H1 (cell line): Measurements from ENCODE around the gene GATA5. TPM values are rescaled to one million over a fixed set of nuclear protein-coding genes. Genes with fewer than 3 reads are reported as not detected.

ENCODE experiments used
- CTCF ChIA-PET: fragments of 300-600 bp; sonication (Branson Sonifier 250); formaldehyde crosslinking; loops from one replicate; lab custom pipeline; 2021; ENCODE audit not compliant: partially characterized antibody; lab: Charles Lee
- POLR2A ChIA-PET: fragments of 300-600 bp; sonication (Branson Sonifier 250); formaldehyde crosslinking; loops from one replicate; lab custom pipeline; 2021; ENCODE audit warnings: inconsistent platforms; ENCODE audit not compliant: partially characterized antibody; lab: Charles Lee
- DNase-seq, 2 experiments: peaks; one replicate each; pipeline versions ENCODE4 v3.0.0 to v3.0.0-alpha.2; 2010 to 2022; ENCODE audit warnings: low spot score in 2 of 2, low read depth in 1 of 2, mixed read lengths in 1 of 2
- FAIRE-seq: peaks from 2 replicates; lab custom pipeline; 2011; peaks lifted over from hg19 to GRCh38; lab: Jason Lieb, UNC
- H2AFZ ChIP-seq: 2 replicates; pipeline ENCODE4 v1.8.1; 2012; ENCODE audit warnings: low read length, inconsistent platforms
- H2AK5ac ChIP-seq: 2 replicates; pipeline ENCODE4 v1.6.1; 2013; ENCODE audit warnings: low read depth, low read length
- H2BK120ac ChIP-seq: replicated peaks from 2 replicates; pipeline ENCODE3; 2013; ENCODE audit warnings: low read depth, low read length, inconsistent platforms
- H2BK12ac ChIP-seq: 2 replicates; pipeline ENCODE4 v1.6.1; 2013; ENCODE audit warnings: low read depth, low read length
- H2BK15ac ChIP-seq: 2 replicates; pipeline ENCODE4 v1.6.1; 2013; ENCODE audit warnings: low read length
- H2BK20ac ChIP-seq: 2 replicates; pipeline ENCODE4 v1.6.1; 2013; ENCODE audit warnings: low read length
- H2BK5ac ChIP-seq: 2 replicates; pipeline ENCODE4 v1.6.1; 2013; ENCODE audit warnings: low read depth, low read length
- H3K14ac ChIP-seq: 2 replicates; pipeline ENCODE4 v1.6.1; 2013; ENCODE audit warnings: inconsistent platforms; ENCODE audit not compliant: insufficient read length
- H3K18ac ChIP-seq: 2 replicates; pipeline ENCODE4 v1.6.1; 2013; ENCODE audit warnings: low read length; ENCODE audit errors: extremely low read depth
- H3K23ac ChIP-seq: 2 replicates; pipeline ENCODE4 v1.6.1; 2013; ENCODE audit warnings: inconsistent platforms; ENCODE audit not compliant: insufficient read length
- H3K23me2 ChIP-seq: 2 replicates; pipeline ENCODE4 v1.6.1; 2013; ENCODE audit warnings: low read depth, low read length
- H3K27ac ChIP-seq: 2 replicates; pipeline ENCODE4 v1.6.1; 2011; ENCODE audit warnings: low read depth, low read length, inconsistent platforms
- H3K27me3 ChIP-seq, 4 experiments: replicated peaks in 1 of 4; 1 replicate in 1 of 4; 2 replicates in 3 of 4; pipeline versions ENCODE4 v1.6.1 to v1.8.1; 2011 to 2013; ENCODE audit warnings: low read length in 3 of 4, mild to moderate bottlenecking in 3 of 4, inconsistent platforms in 2 of 4, mixed read lengths in 2 of 4, moderate library complexity in 1 of 4; ENCODE audit not compliant: control insufficient read depth in 3 of 4, insufficient read depth in 3 of 4; ENCODE audit errors: extremely low read depth in 1 of 4
- H3K36me3 ChIP-seq, 4 experiments: 2 replicates each; pipeline versions ENCODE4 v1.6.1 to v1.8.1; 2011 to 2013; ENCODE audit warnings: mild to moderate bottlenecking in 4 of 4, low read length in 3 of 4, moderate library complexity in 2 of 4, control low read depth in 1 of 4, inconsistent platforms in 1 of 4; ENCODE audit not compliant: insufficient read depth in 4 of 4, control insufficient read depth in 2 of 4
- H3K4ac ChIP-seq: replicated peaks from 2 replicates; pipeline ENCODE3; 2013; ENCODE audit warnings: low read length, low read depth, mixed read lengths, inconsistent platforms; ENCODE audit not compliant: insufficient read length
- H3K4me1 ChIP-seq, 4 experiments: replicated peaks in 1 of 4; 1 replicate in 1 of 4; 2 replicates in 3 of 4; pipeline versions ENCODE4 v1.6.1 to v1.8.1; 2011 to 2013; ENCODE audit warnings: low read length in 3 of 4, inconsistent platforms in 2 of 4, mixed read lengths in 1 of 4; ENCODE audit not compliant: insufficient read depth in 4 of 4, control insufficient read depth in 3 of 4
- H3K4me2 ChIP-seq, 2 experiments: 2 replicates each; pipeline versions ENCODE4 v1.6.1 to v1.8.1; 2011 to 2013; ENCODE audit warnings: low read depth in 2 of 2, low read length in 2 of 2, control low read depth in 1 of 2, inconsistent platforms in 1 of 2, mild to moderate bottlenecking in 1 of 2; ENCODE audit not compliant: insufficient read depth in 1 of 2
- H3K4me3 ChIP-seq, 4 experiments: fragments of 200-600, 300-600 bp in 1 of 4; sonication (generic), shearing (Covaris generic), sonication (Bioruptor Twin) in 1 of 4; 2 replicates each; pipeline versions ENCODE4 v1.5.1 to v1.8.1; 2011 to 2016; ENCODE audit warnings: low read length in 4 of 4, low read depth in 3 of 4, control low read depth in 2 of 4, inconsistent platforms in 2 of 4, mild to moderate bottlenecking in 2 of 4, mixed read lengths in 1 of 4, moderate library complexity in 1 of 4; ENCODE audit not compliant: insufficient read depth in 2 of 4; ENCODE audit errors: extremely low read depth in 1 of 4
- H3K56ac ChIP-seq: replicated peaks from 2 replicates; pipeline ENCODE3; 2013; ENCODE audit warnings: low read depth, mild to moderate bottlenecking, mixed read lengths, low read length, inconsistent platforms; ENCODE audit not compliant: insufficient read length
- H3K79me1 ChIP-seq: 2 replicates; pipeline ENCODE4 v1.6.1; 2013; ENCODE audit warnings: low read depth, low read length, control low read depth
- H3K79me2 ChIP-seq, 2 experiments: 2 replicates each; pipeline versions ENCODE4 v1.6.1 to v1.8.1; 2012 to 2013; ENCODE audit warnings: low read length in 2 of 2, mild to moderate bottlenecking in 2 of 2, inconsistent platforms in 1 of 2; ENCODE audit not compliant: insufficient read depth in 2 of 2, control insufficient read depth in 1 of 2
- H3K9ac ChIP-seq, 4 experiments: replicated peaks in 1 of 4; 1 replicate in 1 of 4; 2 replicates in 3 of 4; pipeline versions ENCODE4 v1.6.1 to v1.8.1; 2011 to 2013; ENCODE audit warnings: low read depth in 3 of 4, low read length in 3 of 4, control low read depth in 2 of 4, mild to moderate bottlenecking in 2 of 4, moderate library complexity in 2 of 4, inconsistent platforms in 1 of 4; ENCODE audit errors: extremely low read depth in 1 of 4
- H3K9me3 ChIP-seq, 2 experiments: 2 replicates each; pipeline versions ENCODE4 v1.6.1 to v1.8.1; 2012 to 2013; ENCODE audit warnings: mild to moderate bottlenecking in 2 of 2, moderate library complexity in 2 of 2, control low read depth in 1 of 2, inconsistent platforms in 1 of 2, low read depth in 1 of 2, low read length in 1 of 2, mixed read lengths in 1 of 2; ENCODE audit not compliant: insufficient read depth in 2 of 2
- H4K20me1 ChIP-seq, 2 experiments: replicated peaks in 1 of 2; 2 replicates each; pipeline versions ENCODE3 to v1.8.1; 2011 to 2013; ENCODE audit warnings: inconsistent platforms in 2 of 2, low read length in 2 of 2, mild to moderate bottlenecking in 1 of 2; ENCODE audit not compliant: insufficient read depth in 2 of 2, control insufficient read depth in 1 of 2
- H4K5ac ChIP-seq: 2 replicates; pipeline ENCODE4 v1.6.1; 2013; ENCODE audit warnings: low read length, low read depth, mixed read lengths, inconsistent platforms; ENCODE audit not compliant: insufficient read length
- H4K8ac ChIP-seq: 2 replicates; pipeline ENCODE4 v1.8.0; 2013; ENCODE audit warnings: mild to moderate bottlenecking, moderate library complexity, low read length, inconsistent platforms; ENCODE audit not compliant: insufficient read depth; ENCODE audit errors: extremely low read depth
- H4K91ac ChIP-seq: replicated peaks from 2 replicates; pipeline ENCODE3; 2013; ENCODE audit warnings: low read length, mixed read lengths, inconsistent platforms; ENCODE audit not compliant: insufficient read length
- CTBP2 ChIP-seq: IDR thresholded peaks from 2 replicates; pipeline ENCODE4 v1.7.0; 2011; ENCODE audit warnings: borderline replicate concordance, mild to moderate bottlenecking, moderate library complexity, mixed read lengths, low read length; ENCODE audit not compliant: insufficient read depth, insufficient read length
- GABPA ChIP-seq: IDR thresholded peaks from 2 replicates; pipeline ENCODE4 v1.6.1; 2011; ENCODE audit warnings: mild to moderate bottlenecking, low read length, moderate library complexity, borderline replicate concordance; ENCODE audit not compliant: insufficient read depth
- RBBP5 ChIP-seq: IDR thresholded peaks from 2 replicates; pipeline ENCODE4 v1.7.1; 2012; ENCODE audit warnings: low read depth, mild to moderate bottlenecking, inconsistent platforms, low read length, moderate library complexity, borderline replicate concordance
- WGBS, 2 experiments: shearing (Covaris generic) in 1 of 2; methylation state at CpG; one replicate each; pipeline versions ENCODE4 v1.1.6 to v1.1.7; 2013 to 2015; ENCODE audit warnings: low lambda C conversion rate in 2 of 2, mixed read lengths in 2 of 2, inconsistent platforms in 1 of 2, low coverage in 1 of 2, missing lambda C conversion rate in 1 of 2; ENCODE audit not compliant: insufficient replicate concordance in 2 of 2, insufficient coverage in 1 of 2, insufficient read length in 1 of 2; ENCODE audit errors: extremely low coverage in 1 of 2, missing lambda C conversion rate in 1 of 2; 5-methylcytosine and 5-hydroxymethylcytosine counted together
- long read RNA-seq, 2 experiments: library from RNA in 1 of 2; library from capped mRNA in 1 of 2; stranded (forward); transcript quantifications; one replicate each; pipeline ENCODE4 v2.0.0, GENCODE V29; 2021; ENCODE audit warnings: inconsistent platforms in 1 of 2
- polyA minus RNA-seq, 3 experiments: library from RNA; depleted of rRNA, polyadenylated mRNA; stranded (reverse); fragments of >200 nt; gene quantifications; 1 replicate in 2 of 3; 2 replicates in 1 of 3; pipeline ENCODE4 v1.2.3, GENCODE V29; 2011
- polyA plus RNA-seq, 7 experiments: library from polyadenylated mRNA; depleted of rRNA in 3 of 7; stranded (reverse) in 5 of 7; unstranded in 2 of 7; fragments of >200 nt in 5 of 7; fragments of 200-250 nt in 2 of 7; gene quantifications; 1 replicate in 5 of 7; 2 replicates in 1 of 7; 4 replicates in 1 of 7; pipeline versions ENCODE4 v1.2.1 to v1.2.3, GENCODE V29; 2011 to 2013; ENCODE audit warnings: missing spikeins in 2 of 7, mixed read lengths in 2 of 7
- total RNA-seq: library from RNA; stranded (reverse); fragmentation: NEBNext Ultra II Directional; extraction: Animal tissue kit (Norgen Biotek cat#: 25700); gene quantifications from 2 replicates; pipeline ENCODE4 v1.2.1, GENCODE V29; 2021

GATA5 gene, protein sequence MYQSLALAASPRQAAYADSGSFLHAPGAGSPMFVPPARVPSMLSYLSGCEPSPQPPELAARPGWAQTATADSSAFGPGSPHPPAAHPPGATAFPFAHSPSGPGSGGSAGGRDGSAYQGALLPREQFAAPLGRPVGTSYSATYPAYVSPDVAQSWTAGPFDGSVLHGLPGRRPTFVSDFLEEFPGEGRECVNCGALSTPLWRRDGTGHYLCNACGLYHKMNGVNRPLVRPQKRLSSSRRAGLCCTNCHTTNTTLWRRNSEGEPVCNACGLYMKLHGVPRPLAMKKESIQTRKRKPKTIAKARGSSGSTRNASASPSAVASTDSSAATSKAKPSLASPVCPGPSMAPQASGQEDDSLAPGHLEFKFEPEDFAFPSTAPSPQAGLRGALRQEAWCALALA
- total RNA-seq (0.11 and 0.15 TPM in 2 replicates), polyA plus RNA-seq (2011; rRNA removed) (0.08 TPM in 2 replicates), polyA minus RNA-seq (2011; rRNA and poly(A)+ RNA removed) (0.05 and 0.06 TPM in 2 replicates)
- 0.10 TPM for polyA plus RNA-seq (2011; cell fraction: cytosol; rRNA removed)
- 0.14 TPM for polyA plus RNA-seq (2011; cell fraction: nucleus; rRNA removed)
- polyA plus RNA-seq (2012, experiment 1 of 2): 0.11 to 0.17 TPM (median 0.12 TPM) in 3 of 4 replicates, not detected in the other
- polyA plus RNA-seq (2012, experiment 2 of 2): 0.12 TPM
- 0.08 TPM for polyA plus RNA-seq (2013, experiment 1 of 2)
- polyA plus RNA-seq (2013, experiment 2 of 2): 0.07 TPM
- not detected for polyA minus RNA-seq (2011; cell fraction: cytosol; rRNA and poly(A)+ RNA removed)
- polyA minus RNA-seq (2011; cell fraction: nucleus; rRNA and poly(A)+ RNA removed): not detected
- long read RNA-seq, experiment 1: 0 reads
- long read RNA-seq, experiment 2: 0 reads

DNA sequence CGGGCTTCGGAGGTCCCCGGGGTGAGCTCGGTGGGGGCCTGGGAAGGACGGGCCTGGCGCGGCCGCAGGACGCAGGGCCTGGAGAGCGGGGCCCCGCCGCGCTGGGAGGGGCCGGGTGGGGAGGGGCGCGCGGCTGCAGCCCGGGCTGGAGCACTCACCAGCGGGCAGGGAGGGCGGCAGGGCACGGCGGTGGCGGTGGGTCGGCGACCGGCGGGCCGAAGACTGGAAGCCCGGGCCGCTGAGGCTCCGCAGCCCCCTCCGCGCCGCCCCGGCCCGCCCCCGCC, at the start of gene GATA5:
TSS of gene GATA5 (minus strand) at position 224 of the 284 bp plus-strand sequence. CDS start 474 bp downstream, outside the sequence.
- no peak within 1 kb of the TSS for H3K56ac ChIP-seq
- H2BK12ac ChIP-seq: no peak within 1 kb of the TSS
- peaks cover 63 to 78% (median 77%) of the 10 kb centered on the region in 4 experiments for H3K27me3 ChIP-seq
- peaks cover 3 to 4% of the 10 kb centered on the region in 2 experiments for H4K20me1 ChIP-seq
- no peaks in the 10 kb centered on the region for H3K9me3 ChIP-seq
- H3K23ac ChIP-seq: no peak within 1 kb of the TSS
- H3K4ac ChIP-seq: no peak within 1 kb of the TSS
- H3K9ac ChIP-seq: no peak within 1 kb of the TSS
- H3K4me1 ChIP-seq: peaks cover 0 to 19% (median 9%) of the 10 kb centered on the region in 4 experiments; a peak in 6 of 7 replicates
- H2BK15ac ChIP-seq: no peak within 1 kb of the TSS
- POLR2A ChIA-PET: no interaction called here
- peaks cover 21% of the 10 kb centered on the region; the same call in 1 of the 2 replicates for H3K23me2 ChIP-seq
- no peaks in the 10 kb centered on the region for H3K79me2 ChIP-seq
- H2AK5ac ChIP-seq: peak within 1 kb of the TSS; percentile 24; the same call in 1 of the 2 replicates
- peak within 1 kb of the TSS; percentile 84; the same call in 1 of the 2 replicates for H4K8ac ChIP-seq
- no peak within 1 kb of the TSS for H2BK5ac ChIP-seq
- H3K4me3 ChIP-seq: peak within 1 kb of the TSS; percentile 25 to 63 (median 32); a peak in 7 of 8 replicates
- DNase-seq (no peak), FAIRE-seq (no peak)
- no peak within 1 kb of the TSS for H3K27ac ChIP-seq
- H3K36me3 ChIP-seq: peaks cover 0 to 7% (median 0%) of the 10 kb centered on the region in 4 experiments; a peak in 1 of 8 replicates
- no peak within 1 kb of the TSS for H4K5ac ChIP-seq
- H3K4me2 ChIP-seq: peak within 1 kb of the TSS; percentile 69 to 86
- CTCF ChIA-PET: interaction anchor here (1.3 to 1.7 kb wide), 2 partner anchors 24 to 32 kb away, joined by 3 read pairs; no protein-coding TSS in a partner anchor
- H2BK20ac ChIP-seq: no peak within 1 kb of the TSS
- TF ChIP-seq RBBP5 (0 out of 2 replicates have a peak, but pooled peaks have one; percentile 44), GABPA (no peak), CTBP2 (peak; percentile 82)
- H3K18ac ChIP-seq: peak within 1 kb of the TSS; percentile 48
- H3K14ac ChIP-seq: no peak within 1 kb of the TSS
- peak within 1 kb of the TSS; percentile 40; the same call in 1 of the 2 replicates for H2AFZ ChIP-seq
- no CpG with 5 or more reads among the region's 37 CpGs for WGBS, 2 experiments
- no peaks in the 10 kb centered on the region for H3K79me1 ChIP-seq
- H4K91ac ChIP-seq: no peak within 1 kb of the TSS
- no peak within 1 kb of the TSS for H2BK120ac ChIP-seq
